HepG2 (cell line): ENCODE results near the gene NCAPD2. TPM values are rescaled to one million over a fixed set of nuclear protein-coding genes. Genes with fewer than 3 reads are reported as not detected.
A peak's percentile ranks its signal among the peaks of the same experiment; 100 is the strongest.

Experiments
- DMAP1 ChIP-seq: IDR thresholded peaks from 2 replicates; pipeline ENCODE4 v1.6.1; 2016
- HIVEP1 ChIP-seq: sonication (generic); formaldehyde crosslinking; IDR thresholded peaks from 2 replicates; pipeline ENCODE4 v1.4.0; 2020; ENCODE audit warnings: mild to moderate bottlenecking, missing genetic modification reagents
- HOXA7 ChIP-seq: sonication (generic); formaldehyde crosslinking; IDR thresholded peaks from 2 replicates; pipeline ENCODE4 v1.8.1; 2022; ENCODE audit warnings: mild to moderate bottlenecking, missing genetic modification reagents, moderate library complexity
- LBX2 ChIP-seq: sonication (generic); formaldehyde crosslinking; IDR thresholded peaks from 2 replicates; pipeline ENCODE4 v1.5.0; 2020; ENCODE audit warnings: missing genetic modification reagents, mild to moderate bottlenecking, borderline replicate concordance
- MBD4 ChIP-seq: IDR thresholded peaks from 2 replicates; pipeline ENCODE4 v1.6.1; 2012; ENCODE audit warnings: low read length, inconsistent platforms, borderline replicate concordance
- PLSCR1 ChIP-seq: sonication (generic); formaldehyde crosslinking; IDR thresholded peaks from 2 replicates; pipeline ENCODE4 v1.5.0; 2020; ENCODE audit warnings: missing genetic modification reagents, mild to moderate bottlenecking, borderline replicate concordance
- SSRP1 ChIP-seq: IDR thresholded peaks from 2 replicates; pipeline ENCODE4 v1.6.1; 2016; ENCODE audit warnings: control low read depth
- ZFAT ChIP-seq: sonication (generic); formaldehyde crosslinking; conservative IDR thresholded peaks from 2 replicates; pipeline ENCODE4 v1.8.1; 2023; ENCODE audit warnings: missing genetic modification reagents, inconsistent platforms
- ZNF180 ChIP-seq: sonication (generic); formaldehyde crosslinking; IDR thresholded peaks from 2 replicates; pipeline ENCODE4 v1.4.0; 2020; ENCODE audit warnings: low read depth, missing genetic modification reagents, borderline replicate concordance
- ZNF230 ChIP-seq: sonication (generic); formaldehyde crosslinking; IDR thresholded peaks from 2 replicates; pipeline ENCODE4 v1.4.0; 2020; ENCODE audit warnings: mild to moderate bottlenecking, missing genetic modification reagents
- ZNF337 ChIP-seq: sonication (generic); formaldehyde crosslinking; IDR thresholded peaks from 2 replicates; pipeline ENCODE4 v1.5.1; 2020; ENCODE audit warnings: missing genetic modification reagents, low read depth, mild to moderate bottlenecking, borderline replicate concordance
- ZNF407 ChIP-seq: sonication (generic); formaldehyde crosslinking; IDR thresholded peaks from one replicate; pipeline ENCODE4 v1.5.1; 2020; ENCODE audit warnings: mild to moderate bottlenecking, missing genetic modification reagents; ENCODE audit errors: not compliant biosample characterization
- ZNF790 ChIP-seq: sonication (generic); formaldehyde crosslinking; IDR thresholded peaks from 2 replicates; pipeline ENCODE4 v1.8.0; 2022; ENCODE audit warnings: missing genetic modification reagents, mild to moderate bottlenecking, borderline replicate concordance
- ZNF878 ChIP-seq: sonication (generic); formaldehyde crosslinking; IDR thresholded peaks from 2 replicates; pipeline ENCODE4 v1.8.1; 2023; ENCODE audit warnings: mild to moderate bottlenecking, missing genetic modification reagents, moderate library complexity
- polyA plus RNA-seq, 8 experiments: library from polyadenylated mRNA; depleted of rRNA in 3 of 8; stranded (reverse) in 7 of 8; unstranded in 1 of 8; fragments of >200 nt; fragmentation: Illumina TruSeq in 4 of 8; extraction: Trizol in 4 of 8; gene quantifications; 2 replicates each; pipeline versions ENCODE4 v1.2.1 to v1.2.3, GENCODE V29; 2011 to 2016; ENCODE audit warnings: low read depth in 4 of 8, missing spikeins in 1 of 8, mixed read lengths in 1 of 8; ENCODE audit not compliant: insufficient read depth in 1 of 8
- total RNA-seq, 5 experiments: library from RNA; depleted of rRNA; stranded (reverse); fragments of >200 nt; fragmentation: Illumina TruSeq; extraction: Trizol; gene quantifications; 2 replicates each; pipeline ENCODE4 v1.2.3, GENCODE V29; 2016; ENCODE audit warnings: low read depth in 1 of 5
- TF ChIP-seq, protein P1 (sequence below): sonication (generic); formaldehyde crosslinking; conservative IDR thresholded peaks from 2 replicates; pipeline ENCODE4 v1.4.0; 2020; ENCODE audit warnings: missing genetic modification reagents

Gene NCAPD2
- total and polyA plus RNA-seq, 2 of the 13 experiments (the other 11 are each of a cell fraction or from before 2014, with no cell fraction given): 51.1 to 65.6 TPM

DNA sequence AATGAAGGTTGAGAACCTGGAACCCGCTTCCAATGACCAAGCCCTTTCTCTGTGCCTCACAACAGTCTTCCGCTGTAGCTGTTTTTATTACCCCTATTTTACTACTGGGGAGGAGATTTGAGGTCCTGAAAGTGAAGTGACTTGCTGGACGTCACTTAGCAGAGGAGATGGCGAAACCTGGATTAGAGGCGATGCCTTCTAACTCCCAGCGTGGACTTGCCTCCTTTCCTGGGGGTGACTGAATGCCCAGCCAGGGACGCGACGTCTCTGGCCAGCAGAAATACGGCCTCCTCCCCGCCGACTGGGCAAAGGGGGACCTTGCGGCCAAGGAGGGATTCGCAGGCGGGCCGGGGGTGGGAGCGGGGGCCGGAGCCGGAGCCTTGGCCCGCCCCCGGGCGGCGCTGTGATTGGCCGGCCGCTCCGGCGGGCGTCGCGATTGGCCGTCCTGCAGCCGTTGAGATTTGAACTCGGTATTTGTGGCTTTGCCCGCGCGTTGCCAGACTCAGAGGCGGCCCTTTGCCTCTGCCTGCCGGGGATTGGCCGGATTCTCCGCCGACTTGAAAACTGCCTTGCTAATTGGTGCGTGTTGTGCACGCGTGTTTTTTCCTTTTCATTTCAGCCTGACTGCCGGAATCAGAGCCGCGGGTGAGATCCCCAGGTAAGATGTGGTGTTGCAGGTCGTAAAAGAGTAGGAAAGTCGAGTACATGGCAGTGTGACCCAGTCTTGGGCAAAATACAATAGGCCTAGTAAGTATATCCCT lies at the start of gene NCAPD2 (continued):
- TF ChIP-seq ZNF790 (CRISPR knock-in tag) (no peak; the same call in 1 of the 2 replicates), ZNF180 (no peak), HOXA7 (CRISPR knock-in tag) (no peak), MBD4 (no peak), ZNF407 (CRISPR knock-in tag) (no peak), ZFAT (CRISPR knock-in tag) (no peak), DMAP1 (CRISPR knock-in tag) (peak; percentile 91), SSRP1 (CRISPR knock-in tag) (no peak), PLSCR1 (no peak), ZNF878 (0 out of 2 replicates have a peak, but pooled peaks have one; percentile 68), LBX2 (CRISPR knock-in tag) (no peak), ZNF230 (CRISPR knock-in tag) (0 out of 2 replicates have a peak, but pooled peaks have one; percentile 40), HIVEP1 (CRISPR knock-in tag) (no peak; the same call in 1 of the 2 replicates), ZNF337 (CRISPR knock-in tag) (no peak; the same call in 1 of the 2 replicates)
- TF ChIP-seq, protein P1, sequence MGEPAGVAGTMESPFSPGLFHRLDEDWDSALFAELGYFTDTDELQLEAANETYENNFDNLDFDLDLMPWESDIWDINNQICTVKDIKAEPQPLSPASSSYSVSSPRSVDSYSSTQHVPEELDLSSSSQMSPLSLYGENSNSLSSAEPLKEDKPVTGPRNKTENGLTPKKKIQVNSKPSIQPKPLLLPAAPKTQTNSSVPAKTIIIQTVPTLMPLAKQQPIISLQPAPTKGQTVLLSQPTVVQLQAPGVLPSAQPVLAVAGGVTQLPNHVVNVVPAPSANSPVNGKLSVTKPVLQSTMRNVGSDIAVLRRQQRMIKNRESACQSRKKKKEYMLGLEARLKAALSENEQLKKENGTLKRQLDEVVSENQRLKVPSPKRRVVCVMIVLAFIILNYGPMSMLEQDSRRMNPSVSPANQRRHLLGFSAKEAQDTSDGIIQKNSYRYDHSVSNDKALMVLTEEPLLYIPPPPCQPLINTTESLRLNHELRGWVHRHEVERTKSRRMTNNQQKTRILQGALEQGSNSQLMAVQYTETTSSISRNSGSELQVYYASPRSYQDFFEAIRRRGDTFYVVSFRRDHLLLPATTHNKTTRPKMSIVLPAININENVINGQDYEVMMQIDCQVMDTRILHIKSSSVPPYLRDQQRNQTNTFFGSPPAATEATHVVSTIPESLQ (CRISPR knock-in tag): no peak
